Peyer's patch (tissue), 4 donors: Measurements from ENCODE around the gene NTRK2.

Source experiments
- CTCF ChIP-seq, 6 experiments: fragments of 450-650 bp in 4 of 6; fragments of 200-600 bp in 2 of 6; sonication (generic) in 1 of 6; IDR thresholded peaks; one replicate each; pipeline ENCODE4 v1.5.1; 2017 to 2019; ENCODE audit warnings: antibody characterized with exemption in 6 of 6, mild to moderate bottlenecking in 3 of 6, moderate library complexity in 1 of 6
- POLR2A ChIP-seq, 2 donors: fragments of 450-650 bp; IDR thresholded peaks; one replicate each; pipeline ENCODE4 v1.5.1; 2017; ENCODE audit warnings: antibody characterized with exemption in 2 of 2, mild to moderate bottlenecking in 2 of 2, moderate library complexity in 2 of 2

- TF ChIP-seq CTCF (IDR thresholded peaks at IDR 0.05) (no peak), POLR2A (IDR thresholded peaks at IDR 0.05) (no peak)
Measured at GRCh38 chr9:84718476-84718875, 48.9 kb downstream of the NTRK2 start.
